H1 (cell line): Measurements from ENCODE around the gene TMCC1. TPM values are rescaled to one million over a fixed set of nuclear protein-coding genes. Genes with fewer than 3 reads are reported as not detected.

Source experiments
- ASH2L ChIP-seq: fragments of 200-600, 300-600 bp; sonication (generic); IDR thresholded peaks from one replicate; pipeline ENCODE4 v1.7.1; 2017; ENCODE audit warnings: low read length
- ATF3 ChIP-seq: IDR thresholded peaks from 2 replicates; pipeline ENCODE4 v1.6.1; 2011; ENCODE audit warnings: low read depth, mild to moderate bottlenecking, low read length; ENCODE audit not compliant: insufficient read depth
- BACH1 ChIP-seq: IDR thresholded peaks from 2 replicates; pipeline ENCODE4 v1.6.1; 2012; ENCODE audit warnings: low read length, improper control_type of control experiment
- BCL11A ChIP-seq, 2 experiments: IDR thresholded peaks; one replicate each; pipeline ENCODE4 v1.6.1; 2011; ENCODE audit warnings: low read depth in 2 of 2, low read length in 2 of 2, mild to moderate bottlenecking in 2 of 2
- CREB1 ChIP-seq: IDR thresholded peaks from 2 replicates; pipeline ENCODE4 v1.6.1; 2012; ENCODE audit warnings: inconsistent platforms
- EZH2 ChIP-seq: fragments of 200-600 bp; sonication (generic); IDR thresholded peaks from 2 replicates; pipeline ENCODE4 v1.7.1; 2012; ENCODE audit warnings: low read depth, mild to moderate bottlenecking, moderate library complexity, low read length, inconsistent platforms; ENCODE audit not compliant: severe bottlenecking
- HDAC6 ChIP-seq: IDR thresholded peaks from one replicate; pipeline ENCODE4 v1.7.1; 2012; ENCODE audit warnings: low read depth, mild to moderate bottlenecking, inconsistent platforms, low read length, moderate library complexity
- MAFK ChIP-seq: IDR thresholded peaks from 2 replicates; pipeline ENCODE4 v1.6.1; 2012; ENCODE audit warnings: low read depth, mild to moderate bottlenecking, improper control_type of control experiment, low read length
- MAX ChIP-seq: IDR thresholded peaks from 2 replicates; pipeline ENCODE4 v1.6.1; 2012; ENCODE audit warnings: inconsistent platforms
- NANOG ChIP-seq: IDR thresholded peaks from 2 replicates; pipeline ENCODE4 v1.6.1; 2011; ENCODE audit warnings: low read length, low read depth, mild to moderate bottlenecking, inconsistent platforms; ENCODE audit not compliant: insufficient read depth, poor library complexity, severe bottlenecking
- POLR2A ChIP-seq, 2 experiments: IDR thresholded peaks; 1 replicate in 1 of 2; 2 replicates in 1 of 2; pipeline ENCODE4 v1.6.1; 2011; ENCODE audit warnings: low read depth in 2 of 2, low read length in 2 of 2, mild to moderate bottlenecking in 2 of 2; ENCODE audit errors: control extremely low read depth in 1 of 2
- POU5F1 ChIP-seq: IDR thresholded peaks from 2 replicates; pipeline ENCODE4 v1.6.1; 2011; ENCODE audit warnings: low read depth, mild to moderate bottlenecking, low read length, moderate library complexity
- RAD21 ChIP-seq, 2 experiments: IDR thresholded peaks in 1 of 2; conservative IDR thresholded peaks in 1 of 2; 2 replicates each; pipeline ENCODE4 v1.6.1; 2011; ENCODE audit warnings: low read depth in 2 of 2, low read length in 2 of 2, improper control_type of control experiment in 1 of 2, inconsistent platforms in 1 of 2, mild to moderate bottlenecking in 1 of 2, moderate library complexity in 1 of 2
- SIX5 ChIP-seq: IDR thresholded peaks from 2 replicates; pipeline ENCODE4 v1.6.1; 2011; ENCODE audit warnings: mild to moderate bottlenecking, low read depth, low read length
- SP1 ChIP-seq: IDR thresholded peaks from 2 replicates; pipeline ENCODE4 v1.6.1; 2011; ENCODE audit warnings: low read depth, low read length
- SP2 ChIP-seq: IDR thresholded peaks from 2 replicates; pipeline ENCODE4 v1.6.1; 2012; ENCODE audit warnings: mild to moderate bottlenecking, low read length, inconsistent platforms
- SP4 ChIP-seq: IDR thresholded peaks from 2 replicates; pipeline ENCODE4 v1.6.1; 2012; ENCODE audit warnings: low read length, inconsistent platforms
- SUZ12 ChIP-seq: fragments of 200-600 bp; sonication (generic); IDR thresholded peaks from 2 replicates; pipeline ENCODE4 v1.6.1; 2012; ENCODE audit warnings: mild to moderate bottlenecking, inconsistent platforms, low read length, moderate library complexity, mixed read lengths
- TBP ChIP-seq: IDR thresholded peaks from 2 replicates; pipeline ENCODE4 v1.6.1; 2011; ENCODE audit warnings: low read depth, low read length, improper control_type of control experiment
- TCF12 ChIP-seq: IDR thresholded peaks from 2 replicates; pipeline ENCODE4 v1.6.1; 2011; ENCODE audit warnings: low read depth, mild to moderate bottlenecking, low read length
- YY1 ChIP-seq: IDR thresholded peaks from 2 replicates; pipeline ENCODE4 v1.6.1; 2011; ENCODE audit warnings: low read depth, mild to moderate bottlenecking, low read length
- polyA plus RNA-seq, 7 experiments: library from polyadenylated mRNA; depleted of rRNA in 3 of 7; stranded (reverse) in 5 of 7; unstranded in 2 of 7; fragments of >200 nt in 5 of 7; fragments of 200-250 nt in 2 of 7; gene quantifications; 1 replicate in 5 of 7; 2 replicates in 1 of 7; 4 replicates in 1 of 7; pipeline versions ENCODE4 v1.2.1 to v1.2.3, GENCODE V29; 2011 to 2013; ENCODE audit warnings: missing spikeins in 2 of 7, mixed read lengths in 2 of 7
- total RNA-seq: library from RNA; stranded (reverse); fragmentation: NEBNext Ultra II Directional; extraction: Animal tissue kit (Norgen Biotek cat#: 25700); gene quantifications from 2 replicates; pipeline ENCODE4 v1.2.1, GENCODE V29; 2021
- TF ChIP-seq, protein P1 (sequence below): IDR thresholded peaks from 2 replicates; pipeline ENCODE4 v1.6.1; 2011; ENCODE audit warnings: low read length, improper control_type of control experiment
- TF ChIP-seq, protein P2 (sequence below): IDR thresholded peaks from 2 replicates; pipeline ENCODE4 v1.6.1; 2012; ENCODE audit warnings: inconsistent platforms

The TMCC1 gene
- total and polyA plus RNA-seq, 2 of the 8 experiments (the other 6 are each of a cell fraction or from before 2014, with no cell fraction given): 10.4 to 27.1 TPM

DNA sequence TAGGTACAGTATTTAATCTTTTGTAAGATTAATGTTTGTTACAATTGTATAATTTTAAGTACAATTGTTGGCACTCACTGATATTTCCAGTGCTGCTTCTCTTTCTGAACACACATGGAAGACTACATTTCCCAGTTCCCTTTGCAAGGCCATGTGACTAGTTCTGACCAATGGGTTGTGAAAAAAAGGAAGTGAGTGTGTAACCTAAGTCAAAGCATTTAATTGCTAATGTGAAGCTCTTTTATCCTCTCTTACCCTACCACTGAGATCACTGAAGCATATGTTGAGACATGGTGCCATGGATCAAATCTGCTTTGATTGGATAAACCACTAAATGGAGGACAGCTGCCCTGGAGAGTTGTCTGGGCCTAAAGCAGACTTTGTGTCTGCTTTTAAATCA, 203.1 kb downstream of the TMCC1 start (continued):
- TF ChIP-seq POLR2A (IDR thresholded peaks at IDR 0.05; ENCODE audit: control extremely low read depth in 1 of 2, low read depth in 2 of 2, low read length in 2 of 2) (no peak), HDAC6 (no peak), MAFK (no peak), TBP (no peak), CREB1 (no peak), BCL11A (IDR thresholded peaks at IDR 0.05; ENCODE audit: low read depth in 2 of 2, low read length in 2 of 2) (no peak), MAX (peak; percentile 44; the same call in 1 of the 2 replicates), SP1 (peak; percentile 75; the same call in 1 of the 2 replicates), RAD21 (IDR thresholded peaks at IDR 0.05 in 1 of 2, conservative IDR thresholded peaks at IDR 0.05 in 1 of 2; ENCODE audit: low read depth in 2 of 2, low read length in 2 of 2) (no peak), SP2 (no peak), SUZ12 (no peak), EZH2 (no peak), SP4 (no peak), ATF3 (peak; percentile 67; the same call in 1 of the 2 replicates), ASH2L (no peak), SIX5 (peak; percentile 91), YY1 (peak; percentile 32; the same call in 1 of the 2 replicates), POU5F1 (no peak), NANOG (no peak), TCF12 (no peak), BACH1 (no peak)
- TF ChIP-seq, protein P1, sequence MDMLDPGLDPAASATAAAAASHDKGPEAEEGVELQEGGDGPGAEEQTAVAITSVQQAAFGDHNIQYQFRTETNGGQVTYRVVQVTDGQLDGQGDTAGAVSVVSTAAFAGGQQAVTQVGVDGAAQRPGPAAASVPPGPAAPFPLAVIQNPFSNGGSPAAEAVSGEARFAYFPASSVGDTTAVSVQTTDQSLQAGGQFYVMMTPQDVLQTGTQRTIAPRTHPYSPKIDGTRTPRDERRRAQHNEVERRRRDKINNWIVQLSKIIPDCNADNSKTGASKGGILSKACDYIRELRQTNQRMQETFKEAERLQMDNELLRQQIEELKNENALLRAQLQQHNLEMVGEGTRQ: peak; percentile 94
- TF ChIP-seq, protein P2, sequence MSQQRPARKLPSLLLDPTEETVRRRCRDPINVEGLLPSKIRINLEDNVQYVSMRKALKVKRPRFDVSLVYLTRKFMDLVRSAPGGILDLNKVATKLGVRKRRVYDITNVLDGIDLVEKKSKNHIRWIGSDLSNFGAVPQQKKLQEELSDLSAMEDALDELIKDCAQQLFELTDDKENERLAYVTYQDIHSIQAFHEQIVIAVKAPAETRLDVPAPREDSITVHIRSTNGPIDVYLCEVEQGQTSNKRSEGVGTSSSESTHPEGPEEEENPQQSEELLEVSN: no peak
